ENCODE results near the gene ITPRIPL1.
"Not testable (repeated sequence)": the region's sequence is repeated elsewhere in the genome, so short reads cannot be mapped to it uniquely, and the experiment has no call there.

Gene ITPRIPL1, protein sequence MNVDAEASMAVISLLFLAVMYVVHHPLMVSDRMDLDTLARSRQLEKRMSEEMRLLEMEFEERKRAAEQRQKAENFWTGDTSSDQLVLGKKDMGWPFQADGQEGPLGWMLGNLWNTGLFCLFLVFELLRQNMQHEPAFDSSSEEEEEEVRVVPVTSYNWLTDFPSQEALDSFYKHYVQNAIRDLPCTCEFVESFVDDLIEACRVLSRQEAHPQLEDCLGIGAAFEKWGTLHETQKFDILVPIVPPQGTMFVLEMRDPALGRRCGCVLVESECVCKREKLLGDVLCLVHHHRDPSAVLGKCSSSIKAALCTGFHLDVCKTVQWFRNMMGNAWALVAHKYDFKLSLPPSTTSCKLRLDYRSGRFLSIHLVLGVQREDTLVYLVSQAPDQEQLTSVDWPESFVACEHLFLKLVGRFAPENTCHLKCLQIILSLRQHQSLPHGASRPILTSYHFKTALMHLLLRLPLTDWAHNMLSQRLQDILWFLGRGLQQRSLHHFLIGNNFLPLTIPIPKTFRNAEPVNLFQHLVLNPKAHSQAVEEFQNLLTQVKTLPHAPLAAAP

DNA sequence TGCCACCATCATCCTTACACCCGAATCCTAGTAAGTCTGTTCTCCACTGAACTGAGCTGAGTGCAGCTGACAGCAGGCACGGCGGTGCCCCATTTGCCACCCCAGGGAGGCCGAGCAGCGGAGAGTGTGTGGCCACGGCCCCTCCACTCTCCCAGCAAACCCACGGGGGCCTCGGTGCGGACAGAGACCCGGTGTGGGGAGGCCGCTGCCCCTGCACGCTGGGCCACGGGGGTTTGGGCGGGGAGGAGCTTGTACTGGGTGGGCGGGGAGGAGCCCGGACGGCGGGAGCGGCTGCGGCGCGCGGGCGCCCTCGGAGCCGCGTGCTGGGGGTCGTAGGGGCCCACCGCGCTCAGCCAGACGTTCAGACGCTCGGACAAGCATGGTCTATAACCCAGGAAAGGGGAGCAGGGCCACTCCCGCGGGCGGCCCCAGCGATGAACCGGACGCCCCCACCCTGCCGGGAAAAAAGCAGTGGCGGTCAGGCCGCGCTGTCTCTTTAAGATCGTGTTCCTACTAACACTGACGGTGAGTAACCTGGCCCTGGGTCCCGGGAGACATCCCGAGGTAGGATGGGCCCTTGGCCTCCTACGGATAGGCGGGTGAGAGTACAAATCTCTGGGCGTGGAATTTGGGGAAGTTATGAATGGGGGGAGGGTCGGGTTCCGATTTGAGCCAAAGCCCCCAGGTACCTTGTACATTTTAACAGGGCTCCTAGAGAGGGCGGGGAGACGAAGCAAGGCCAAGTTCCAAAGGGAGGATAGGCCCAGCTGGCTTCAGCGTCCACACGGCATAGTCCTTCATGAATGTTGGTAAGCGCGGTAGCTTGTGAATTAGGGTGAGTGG is at the start of gene ITPRIPL1:
ITPRIPL1 (plus strand) TSS at position 277 of the 843 bp plus-strand sequence; CDS start at position 800, 523 bp downstream.
- peak in 1 of 3 donors; percentile 52 for DNase-seq (ENCODE audit: low read depth in 3 of 3)

GRCh38 chr2:96276787-96277499 is 48.2 kb upstream of the ITPRIPL1 start:
- DNase-seq (ENCODE audit: low read depth in 3 of 3), result no peak

- no peak for DNase-seq (ENCODE audit: low read depth in 3 of 3)
These were observed 37.8 kb upstream of the ITPRIPL1 start for GRCh38 chr2:96287273-96287856.

DNA sequence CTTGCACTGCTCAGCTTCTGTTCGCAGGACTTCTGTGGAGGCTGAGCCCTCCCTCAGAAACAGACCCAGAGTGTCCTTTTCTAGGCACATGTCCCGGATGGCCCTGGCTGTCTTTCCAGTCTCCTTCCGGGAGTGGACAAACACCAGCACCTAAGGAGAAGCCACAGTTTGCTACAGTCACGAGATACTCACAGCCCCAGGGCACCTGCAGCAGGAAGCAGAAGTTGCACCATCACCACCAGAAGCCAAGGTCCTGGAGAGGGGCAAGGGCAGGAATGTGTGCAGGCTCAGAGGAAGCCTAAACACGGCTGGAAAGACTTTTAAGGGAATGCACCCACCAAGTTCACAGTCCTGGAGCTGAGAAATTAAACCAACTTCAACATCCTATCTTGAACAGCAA is 33.4 kb upstream of the ITPRIPL1 start:
- DNase-seq (ENCODE audit: low read depth in 3 of 3), result no peak

- not testable (repeated sequence) for DNase-seq (ENCODE audit: low read depth in 3 of 3)
These were observed 30.8 kb upstream of the ITPRIPL1 start for GRCh38 chr2:96294271-96294670.

GRCh38 chr2:96296925-96297324 is 28.2 kb upstream of the ITPRIPL1 start:
- DNase-seq (ENCODE audit: low read depth in 3 of 3), result no peak

DNA sequence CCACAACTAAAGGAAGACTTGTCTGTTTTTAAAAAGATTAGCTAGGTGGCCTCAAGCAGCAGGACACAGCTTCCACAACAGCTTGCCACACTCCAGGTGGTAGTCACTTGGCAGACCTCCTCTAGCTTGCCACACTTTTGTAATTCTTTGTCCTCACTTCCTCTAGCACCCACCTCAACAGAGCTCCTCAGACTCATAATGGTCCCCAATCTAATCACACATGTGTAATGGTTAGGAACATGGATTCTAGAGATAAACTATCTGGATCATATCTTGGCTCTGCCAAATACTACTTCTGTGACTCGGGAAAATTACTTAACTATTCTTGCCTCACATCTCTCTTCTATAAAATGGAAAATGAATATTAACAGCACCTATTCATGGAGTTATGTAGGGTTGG is 23.3 kb upstream of the ITPRIPL1 start:
- no peak for DNase-seq (ENCODE audit: low read depth in 3 of 3)

DNA sequence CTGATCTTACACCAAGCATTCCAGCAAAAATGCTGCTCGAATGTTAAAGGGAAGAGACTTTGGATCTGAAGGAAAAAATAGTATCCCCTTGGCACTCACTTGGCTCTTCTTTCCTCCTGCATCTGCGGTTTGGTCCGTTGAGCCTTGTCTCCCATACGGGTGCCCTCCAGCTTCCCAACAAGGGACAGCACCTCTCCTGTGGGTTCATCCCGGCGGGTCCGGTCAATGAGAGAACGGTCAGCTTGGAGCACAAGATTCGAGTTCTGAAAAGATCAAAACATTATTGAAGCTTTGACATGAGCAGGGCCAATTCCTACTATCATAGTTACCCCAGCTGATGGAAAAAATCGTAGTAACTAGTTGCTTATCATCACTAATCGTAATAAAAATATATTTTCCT is 20.5 kb upstream of the ITPRIPL1 start:
- DNase-seq (ENCODE audit: low read depth in 3 of 3), result no peak

DNA sequence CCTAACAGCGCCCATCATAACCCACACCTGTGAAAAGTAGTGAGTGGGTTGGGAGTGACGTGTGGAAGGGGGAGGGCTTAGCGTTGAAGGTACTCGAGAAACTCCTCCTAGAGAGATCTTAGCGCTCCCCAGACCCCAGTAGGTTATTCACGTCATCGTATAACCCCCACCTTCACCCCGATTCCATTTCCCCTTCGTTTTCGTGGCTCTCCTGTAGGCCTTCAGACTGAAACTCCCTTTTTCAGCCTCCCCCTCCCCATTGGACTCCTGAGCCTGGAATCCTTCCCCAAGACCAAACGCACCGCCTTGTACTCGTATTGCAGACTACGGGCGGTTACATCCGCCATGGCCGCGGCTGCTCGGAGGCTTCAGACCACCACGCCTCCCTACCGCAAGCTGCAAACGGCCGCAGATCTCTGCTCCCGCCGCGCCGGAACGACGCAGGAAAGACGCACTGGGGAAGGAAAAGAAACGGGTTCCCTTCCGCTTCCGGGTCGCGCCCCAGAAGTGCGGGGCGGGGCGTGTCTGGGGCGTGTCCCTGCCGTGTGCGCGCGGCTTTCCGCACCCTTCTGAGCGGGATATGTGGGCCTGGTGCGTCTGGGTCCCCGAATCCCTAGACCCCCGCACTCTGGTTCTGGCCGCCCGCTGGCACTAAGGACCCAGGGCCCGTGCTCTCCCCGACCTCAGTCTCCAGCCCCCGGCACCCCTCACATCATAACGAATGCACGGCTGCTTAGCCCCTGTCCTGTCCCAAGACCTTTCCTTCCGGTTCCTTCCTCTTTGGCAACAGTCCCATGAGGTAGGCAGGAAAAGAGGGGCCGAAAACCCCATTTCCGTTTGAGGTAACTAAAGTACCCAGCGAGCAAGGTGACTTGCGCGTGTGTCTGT is 19.8 kb upstream of the ITPRIPL1 start, which contains the start of gene SNRNP200:
SNRNP200 (minus strand) TSS at position 456 of the 888 bp plus-strand sequence; CDS start at position 347, 109 bp downstream.
- DNase-seq (ENCODE audit: low read depth in 3 of 3), result peak; percentile 87 to 89 (median 88)

GRCh38 chr2:96305979-96306308 is 19.2 kb upstream of the ITPRIPL1 start:
- no peak for DNase-seq (ENCODE audit: low read depth in 3 of 3)

DNA sequence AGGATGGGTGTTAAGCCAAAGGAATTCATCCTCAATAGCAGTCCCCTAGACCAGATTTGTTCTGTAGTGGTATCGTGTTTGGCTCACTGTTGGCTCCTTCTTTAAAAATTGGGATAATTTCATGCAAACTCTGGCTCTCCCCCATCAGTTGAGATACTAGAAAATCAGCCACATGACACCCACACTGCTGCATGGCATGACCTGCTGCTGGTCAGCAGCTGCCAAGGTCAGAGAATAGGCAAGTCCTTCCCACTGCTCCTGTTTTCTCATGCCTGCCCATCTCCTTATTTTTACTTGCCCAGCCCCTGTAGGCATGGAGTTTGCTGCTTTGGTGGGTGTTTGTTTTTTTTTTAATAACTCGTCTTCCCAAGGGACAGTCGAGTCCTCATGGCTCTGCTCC is 18.7 kb upstream of the ITPRIPL1 start:
- no peak for DNase-seq (ENCODE audit: low read depth in 3 of 3)

GRCh38 chr2:96308248-96308647 is 16.9 kb upstream of the ITPRIPL1 start:
- DNase-seq (ENCODE audit: low read depth in 3 of 3), result no peak

GRCh38 chr2:96315005-96315399 is 10.1 kb upstream of the ITPRIPL1 start:
- no peak for DNase-seq (ENCODE audit: low read depth in 3 of 3)

DNA sequence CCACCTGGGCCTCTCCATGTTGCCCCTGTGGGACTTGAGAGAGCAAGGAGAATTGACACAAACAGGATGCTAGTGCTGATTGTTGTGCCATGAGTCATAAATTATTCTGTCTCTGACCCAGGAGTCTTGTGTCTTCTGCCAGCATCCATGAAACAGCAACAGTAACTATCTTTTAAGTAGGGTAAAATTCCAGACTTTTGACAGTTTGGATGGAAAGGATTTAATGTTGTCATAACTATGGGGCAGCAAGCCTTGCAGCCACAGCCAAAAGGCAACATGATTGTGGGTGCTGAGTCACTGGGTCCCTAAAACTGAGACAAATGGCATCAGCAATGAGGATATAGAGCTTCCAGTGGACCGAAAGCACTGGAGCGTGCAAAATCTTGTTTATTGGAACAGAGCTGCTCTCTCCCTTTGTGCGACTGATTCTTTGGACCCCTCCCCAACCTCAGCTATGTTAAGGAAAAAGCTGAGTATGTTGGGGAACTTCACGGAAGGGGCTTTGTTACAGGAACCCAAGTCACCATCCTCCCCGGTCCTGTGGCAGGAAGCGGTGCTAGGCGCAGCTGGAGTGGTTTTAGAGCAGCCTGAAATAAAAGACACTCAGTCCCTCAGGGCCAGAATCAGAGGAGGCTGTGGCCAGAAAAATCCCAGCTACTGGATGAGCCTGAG is 9.6 kb upstream of the ITPRIPL1 start:
- no peak for DNase-seq (ENCODE audit: low read depth in 3 of 3)

DNA sequence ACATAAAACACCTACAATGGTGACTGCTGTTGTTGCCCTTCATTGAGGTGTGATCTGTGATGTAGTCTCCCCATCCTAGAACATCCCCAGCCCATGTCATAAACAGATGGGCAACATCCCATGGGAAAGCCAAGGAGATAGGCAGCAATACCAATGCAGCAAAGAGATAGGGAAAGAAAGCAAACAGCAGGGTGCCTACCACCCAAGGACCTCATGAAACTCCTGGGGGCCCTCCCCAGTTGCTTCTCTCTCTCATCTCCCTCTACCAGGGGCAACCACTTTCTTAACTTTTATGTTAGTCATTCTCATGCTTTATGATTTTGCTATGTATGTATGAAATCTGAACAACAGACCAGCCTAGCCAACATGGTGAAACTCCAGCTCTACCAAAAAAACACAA is 8.1 kb upstream of the ITPRIPL1 start:
- no peak for DNase-seq (ENCODE audit: low read depth in 3 of 3)

DNA sequence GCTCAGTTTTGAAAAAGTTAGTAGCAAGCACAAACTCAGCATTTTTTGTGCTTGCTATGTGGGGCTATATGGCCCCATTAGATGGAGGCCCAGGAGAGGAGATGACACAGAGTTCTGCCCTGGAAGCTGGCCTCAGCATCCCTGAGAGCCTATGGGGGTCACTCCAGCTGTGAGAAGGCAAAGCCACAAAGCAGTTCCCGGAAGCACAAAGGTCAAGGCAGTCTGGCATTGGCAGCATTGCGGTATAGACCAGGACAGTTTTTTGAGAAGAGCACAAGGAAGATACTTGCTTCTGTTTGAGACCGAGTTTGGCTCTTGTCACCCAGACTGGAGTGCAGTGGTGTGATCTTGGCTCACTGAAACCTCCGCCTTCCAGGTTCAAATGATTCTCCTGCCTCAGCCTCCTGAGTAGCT is 7.5 kb upstream of the ITPRIPL1 start:
- DNase-seq (ENCODE audit: low read depth in 3 of 3), result no peak

DNA sequence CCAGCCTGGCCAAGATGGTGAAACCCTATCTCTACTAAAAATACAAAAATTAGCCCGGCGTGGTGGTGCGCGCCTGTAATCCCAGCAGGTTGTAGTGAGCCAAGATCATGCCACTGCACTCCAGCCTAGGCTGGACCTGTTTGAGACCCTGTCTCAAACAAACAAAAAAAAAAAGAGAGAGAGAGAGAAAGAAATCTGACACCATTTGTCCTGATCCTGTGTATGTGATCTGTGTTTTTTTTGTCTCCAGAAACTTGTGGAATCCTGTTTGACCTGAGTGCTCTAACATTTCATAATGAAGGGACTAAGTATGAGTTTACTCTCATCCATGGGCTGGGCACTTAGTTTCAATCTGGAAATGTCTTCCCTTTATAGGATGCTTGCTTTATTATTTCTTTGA is 6.4 kb upstream of the ITPRIPL1 start:
- no peak for DNase-seq (ENCODE audit: low read depth in 3 of 3)

- no peak for DNase-seq (ENCODE audit: low read depth in 3 of 3)
These were observed 5.7 kb upstream of the ITPRIPL1 start for GRCh38 chr2:96319396-96319795.

- DNase-seq (ENCODE audit: low read depth in 3 of 3), result no peak
These were observed 4.8 kb upstream of the ITPRIPL1 start for GRCh38 chr2:96320326-96320725.
